ENCODE measurements around the gene DDX6.
A peak's percentile ranks its signal among the peaks of the same experiment; 100 is the strongest.

Gene DDX6

GRCh38 chr11:118807800-118808778, 17.1 kb upstream of the DDX6 start:
- DNase-seq (ENCODE audit: low read depth) = no peak
- H3K4me3 ChIP-seq (ENCODE audit: low read length) = no peak overlapping the region
- TF ChIP-seq CTCF (IDR thresholded peaks at IDR 0.05; ENCODE audit: insufficient read depth, low read depth, low read length, missing control alignments) = no peak

DNA sequence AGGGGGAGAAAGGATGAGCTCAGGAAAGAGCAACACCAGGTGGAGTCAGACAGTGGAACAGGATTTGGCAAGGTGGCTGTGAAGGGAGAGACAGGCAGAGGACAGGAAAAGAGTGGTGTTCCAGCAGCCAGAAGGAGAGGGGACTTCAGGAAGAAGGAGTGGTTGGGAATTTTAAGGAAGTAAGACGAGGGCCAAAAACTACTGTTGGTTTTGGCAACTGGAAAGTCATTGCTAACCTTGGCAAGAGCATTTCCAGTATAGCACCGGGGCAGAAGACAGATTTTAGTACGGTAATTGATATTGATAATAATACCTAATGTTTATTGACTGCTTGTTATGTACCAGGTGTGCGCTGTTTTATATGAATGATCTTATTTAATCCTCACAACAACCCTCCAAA, 15.4 kb upstream of the DDX6 start:
- no peak for TF ChIP-seq CTCF (IDR thresholded peaks at IDR 0.05; ENCODE audit: insufficient read depth, low read depth, low read length, missing control alignments)

GRCh38 chr11:118804094-118804493, 13.1 kb upstream of the DDX6 start:
- no peak for TF ChIP-seq CTCF (IDR thresholded peaks at IDR 0.05; ENCODE audit: insufficient read depth, low read depth, low read length, missing control alignments)
- DNase-seq (ENCODE audit: low read depth) = no peak
- no peak overlapping the region for H3K4me3 ChIP-seq (ENCODE audit: low read length)

More for the DNA sequence above, 15.4 kb upstream of the DDX6 start:
- no peak overlapping the region for H3K4me3 ChIP-seq (ENCODE audit: low read length)
- DNase-seq (ENCODE audit: low read depth) = no peak

DNA sequence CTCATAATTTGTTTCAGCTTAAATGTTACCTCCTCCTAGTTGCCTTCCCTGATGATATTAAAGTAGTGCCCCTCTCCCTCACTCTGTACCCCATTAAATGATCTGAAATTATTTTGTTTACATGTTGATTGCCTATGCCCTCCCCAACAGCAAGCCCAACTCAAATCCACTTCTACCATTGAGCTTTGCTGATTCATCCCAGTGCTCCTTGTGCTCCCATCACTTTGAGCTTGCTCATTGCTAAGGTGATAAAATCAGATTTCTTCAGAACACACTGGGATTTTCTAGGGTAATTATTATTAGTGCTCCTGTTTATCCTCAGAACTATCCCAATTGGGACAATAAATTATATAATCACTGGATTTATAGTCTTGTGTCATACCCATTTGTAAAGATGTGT, 8.4 kb upstream of the DDX6 start:
- no peak overlapping the region for H3K4me3 ChIP-seq (ENCODE audit: low read length)
- TF ChIP-seq CTCF (IDR thresholded peaks at IDR 0.05; ENCODE audit: insufficient read depth, low read depth, low read length, missing control alignments) = no peak
- no peak for DNase-seq (ENCODE audit: low read depth)

DNA sequence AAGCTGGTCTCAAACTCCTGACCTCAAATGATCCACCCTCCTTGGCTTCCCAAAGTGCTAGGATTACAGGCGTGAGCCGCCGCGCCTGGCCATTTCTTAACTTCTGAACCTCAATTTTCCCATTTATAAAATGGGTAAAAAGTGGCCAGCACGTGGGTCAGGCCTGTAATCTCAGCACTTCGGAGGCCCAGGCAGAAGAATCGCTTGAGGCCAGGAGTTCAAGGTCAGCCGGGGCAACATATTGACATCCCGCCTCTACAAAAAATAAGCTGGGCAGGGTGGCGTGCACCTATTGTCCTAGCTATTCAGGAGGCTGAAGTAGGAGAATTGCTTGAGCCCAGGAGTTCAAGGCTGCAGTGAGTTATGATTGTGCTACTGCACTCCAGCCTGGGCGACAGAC, 6.5 kb upstream of the DDX6 start:
- DNase-seq (ENCODE audit: low read depth) = no peak
- no peak overlapping the region for H3K4me3 ChIP-seq (ENCODE audit: low read length)
- TF ChIP-seq CTCF (IDR thresholded peaks at IDR 0.05; ENCODE audit: insufficient read depth, low read depth, low read length, missing control alignments) = no peak

- peak overlapping the region; percentile 96 for H3K4me3 ChIP-seq (ENCODE audit: low read length)
- peak; percentile 89 for DNase-seq (ENCODE audit: low read depth)
- no peak for TF ChIP-seq CTCF (IDR thresholded peaks at IDR 0.05; ENCODE audit: insufficient read depth, low read depth, low read length, missing control alignments)
These were observed 1.7 kb upstream of the DDX6 start for GRCh38 chr11:118792570-118793124.
